ENCODE measurements around the gene APBA2.

Gene APBA2

DNA sequence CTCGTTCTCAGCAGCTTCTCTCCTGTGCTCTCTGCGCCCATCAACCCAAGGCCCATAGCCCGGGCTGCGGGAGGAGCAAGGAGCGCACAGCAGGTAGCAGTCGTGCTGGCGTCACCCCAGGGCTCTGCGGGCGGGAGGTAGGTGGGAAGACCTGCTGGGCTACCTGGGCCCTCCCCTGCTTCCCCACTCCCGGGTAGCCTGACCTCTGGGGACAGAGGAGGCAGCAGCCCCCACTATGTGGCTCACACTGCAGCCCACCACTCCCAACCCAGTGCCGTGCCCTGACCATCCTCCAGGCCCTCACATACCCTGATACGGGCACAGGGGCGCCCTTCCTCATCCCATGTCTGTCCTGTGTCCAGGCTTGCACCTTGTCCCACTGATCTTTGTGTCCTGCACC is 212.9 kb downstream of the APBA2 start:
- Histone ChIP-seq H3K79me2 (ENCODE audit: low read length) (no peaks in the 10 kb centered on the region), H2AFZ (ENCODE audit: low read length) (no peak overlapping the region), H3K27me3 (replicated peaks; ENCODE audit: insufficient read depth, low read length) (no peaks in the 10 kb centered on the region), H3F3A (ENCODE audit: insufficient read depth, low read length) (no peaks in the 10 kb centered on the region), H3K4me2 (ENCODE audit: low read depth, low read length) (no peak overlapping the region), H3K9me3 (replicated peaks; ENCODE audit: insufficient read depth, low read length) (no peaks in the 10 kb centered on the region), H3K4me1 (ENCODE audit: low read length) (no peaks in the 10 kb centered on the region), H3K27ac (ENCODE audit: low read length) (no peak overlapping the region), H3K9me2 (replicated peaks; ENCODE audit: insufficient read depth, low read length) (no peaks in the 10 kb centered on the region), H3K4me3 (ENCODE audit: low read length) (no peak overlapping the region), H3K36me3 (replicated peaks; ENCODE audit: insufficient read depth, low read length) (no peaks in the 10 kb centered on the region), H3K9ac (ENCODE audit: low read length) (no peak overlapping the region), H4K20me1 (ENCODE audit: insufficient read depth, low read length) (no peaks in the 10 kb centered on the region)
- DNase-seq = no peak
- TF ChIP-seq, protein P1, sequence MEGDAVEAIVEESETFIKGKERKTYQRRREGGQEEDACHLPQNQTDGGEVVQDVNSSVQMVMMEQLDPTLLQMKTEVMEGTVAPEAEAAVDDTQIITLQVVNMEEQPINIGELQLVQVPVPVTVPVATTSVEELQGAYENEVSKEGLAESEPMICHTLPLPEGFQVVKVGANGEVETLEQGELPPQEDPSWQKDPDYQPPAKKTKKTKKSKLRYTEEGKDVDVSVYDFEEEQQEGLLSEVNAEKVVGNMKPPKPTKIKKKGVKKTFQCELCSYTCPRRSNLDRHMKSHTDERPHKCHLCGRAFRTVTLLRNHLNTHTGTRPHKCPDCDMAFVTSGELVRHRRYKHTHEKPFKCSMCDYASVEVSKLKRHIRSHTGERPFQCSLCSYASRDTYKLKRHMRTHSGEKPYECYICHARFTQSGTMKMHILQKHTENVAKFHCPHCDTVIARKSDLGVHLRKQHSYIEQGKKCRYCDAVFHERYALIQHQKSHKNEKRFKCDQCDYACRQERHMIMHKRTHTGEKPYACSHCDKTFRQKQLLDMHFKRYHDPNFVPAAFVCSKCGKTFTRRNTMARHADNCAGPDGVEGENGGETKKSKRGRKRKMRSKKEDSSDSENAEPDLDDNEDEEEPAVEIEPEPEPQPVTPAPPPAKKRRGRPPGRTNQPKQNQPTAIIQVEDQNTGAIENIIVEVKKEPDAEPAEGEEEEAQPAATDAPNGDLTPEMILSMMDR (IDR thresholded peaks at IDR 0.05; ENCODE audit: low read length) = no peak
- TF ChIP-seq EZH2 (optimal IDR thresholded peaks at IDR 0.05; ENCODE audit: low read depth, low read length) (no peak), EZH2phosphoT487 (IDR thresholded peaks at IDR 0.05; ENCODE audit: low read length) (no peak)

DNA sequence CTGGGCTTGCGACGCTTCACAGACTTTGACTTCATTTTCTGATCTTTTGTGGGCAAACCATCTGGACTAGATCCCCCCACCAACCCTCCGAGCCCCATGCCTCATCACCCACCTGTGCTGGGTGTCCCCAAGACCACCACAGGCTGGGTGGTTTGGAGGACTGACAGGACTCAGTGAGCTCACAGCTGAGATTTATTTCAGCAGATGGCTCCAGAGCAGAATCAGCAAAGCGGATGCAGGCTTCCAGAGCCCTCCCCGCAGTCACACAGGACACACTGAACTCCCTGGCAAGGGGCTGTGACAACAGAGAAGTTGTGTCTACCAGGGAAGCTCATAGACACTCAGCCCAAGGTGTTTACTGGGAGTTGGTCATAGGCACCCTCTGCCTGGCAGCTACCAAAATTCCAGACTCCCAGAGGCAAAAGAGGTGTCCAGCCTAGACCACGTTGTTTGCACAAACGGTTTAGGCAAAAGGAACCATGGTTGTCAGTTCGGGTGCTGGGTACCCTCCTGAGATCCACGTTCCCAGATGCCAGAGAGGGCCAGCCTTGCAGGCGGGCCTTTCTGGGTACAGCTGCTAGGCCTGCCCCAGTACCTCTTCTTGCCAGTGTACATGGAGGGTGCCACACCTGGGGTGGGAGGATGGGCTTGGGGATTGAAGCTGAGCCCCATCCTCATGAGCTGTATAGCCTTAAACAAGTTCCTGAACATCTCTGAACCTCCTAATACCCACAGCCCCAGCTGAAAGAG is 213.5 kb downstream of the APBA2 start:
- H3K27ac ChIP-seq (ENCODE audit: low read length) = no peak overlapping the region
- no peaks in the 10 kb centered on the region for H3K9me3 ChIP-seq (replicated peaks; ENCODE audit: insufficient read depth, low read length)
- H3K4me1 ChIP-seq (ENCODE audit: low read length) = no peaks in the 10 kb centered on the region
- H3K79me2 ChIP-seq (ENCODE audit: low read length) = no peaks in the 10 kb centered on the region
- no peak overlapping the region for H3K4me2 ChIP-seq (ENCODE audit: low read depth, low read length)
- H3K9me2 ChIP-seq (replicated peaks; ENCODE audit: insufficient read depth, low read length) = no peaks in the 10 kb centered on the region
- no peaks in the 10 kb centered on the region for H4K20me1 ChIP-seq (ENCODE audit: insufficient read depth, low read length)
- TF ChIP-seq EZH2phosphoT487 (IDR thresholded peaks at IDR 0.05; ENCODE audit: low read length) (no peak), EZH2 (optimal IDR thresholded peaks at IDR 0.05; ENCODE audit: low read depth, low read length) (no peak)
- TF ChIP-seq, protein P1 (IDR thresholded peaks at IDR 0.05; ENCODE audit: low read length) = no peak
- no peaks in the 10 kb centered on the region for H3K27me3 ChIP-seq (replicated peaks; ENCODE audit: insufficient read depth, low read length)
- no peak overlapping the region for H2AFZ ChIP-seq (ENCODE audit: low read length)
- DNase-seq = no peak
- no peak overlapping the region for H3K4me3 ChIP-seq (ENCODE audit: low read length)
- H3K9ac ChIP-seq (ENCODE audit: low read length) = no peak overlapping the region
- H3F3A ChIP-seq (ENCODE audit: insufficient read depth, low read length) = no peaks in the 10 kb centered on the region
- no peaks in the 10 kb centered on the region for H3K36me3 ChIP-seq (replicated peaks; ENCODE audit: insufficient read depth, low read length)

DNA sequence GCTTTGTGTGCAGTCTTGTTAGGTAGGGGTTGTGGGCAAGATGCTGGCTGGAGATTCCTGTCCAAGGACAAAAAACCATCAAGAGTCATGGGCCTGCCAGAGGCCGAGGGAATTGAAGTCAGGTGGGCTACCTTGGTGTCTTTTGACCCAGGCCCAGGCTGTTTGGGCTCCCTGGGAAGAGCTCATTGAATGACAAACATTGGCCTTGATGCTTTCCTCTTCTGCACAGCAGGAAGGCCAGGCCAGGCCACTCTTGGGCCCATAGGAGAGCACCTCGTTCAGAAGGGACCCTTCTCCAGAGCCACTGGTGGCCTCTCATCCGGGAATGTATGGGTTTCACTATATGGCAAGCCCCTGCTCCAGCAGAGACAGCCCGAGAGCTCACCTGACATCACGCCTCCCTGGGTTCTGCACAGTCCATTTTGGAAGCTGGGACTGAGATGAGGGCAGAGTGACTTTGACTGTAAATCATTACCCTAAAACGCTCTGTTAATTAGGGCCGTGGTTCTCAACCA is 214.8 kb downstream of the APBA2 start:
- TF ChIP-seq, protein P1 (IDR thresholded peaks at IDR 0.05; ENCODE audit: low read length) = no peak
- TF ChIP-seq EZH2phosphoT487 (IDR thresholded peaks at IDR 0.05; ENCODE audit: low read length) (no peak), EZH2 (optimal IDR thresholded peaks at IDR 0.05; ENCODE audit: low read depth, low read length) (no peak)
- no peak for DNase-seq

More for the DNA sequence above, 214.8 kb downstream of the APBA2 start:
- Histone ChIP-seq H4K20me1 (ENCODE audit: insufficient read depth, low read length) (no peaks in the 10 kb centered on the region), H3K27me3 (replicated peaks; ENCODE audit: insufficient read depth, low read length) (no peaks in the 10 kb centered on the region), H3K9me2 (replicated peaks; ENCODE audit: insufficient read depth, low read length) (no peaks in the 10 kb centered on the region), H3K36me3 (replicated peaks; ENCODE audit: insufficient read depth, low read length) (no peaks in the 10 kb centered on the region), H3K79me2 (ENCODE audit: low read length) (no peaks in the 10 kb centered on the region), H3K27ac (ENCODE audit: low read length) (no peak overlapping the region), H3K4me3 (ENCODE audit: low read length) (no peak overlapping the region), H2AFZ (ENCODE audit: low read length) (no peak overlapping the region), H3F3A (ENCODE audit: insufficient read depth, low read length) (no peaks in the 10 kb centered on the region), H3K9ac (ENCODE audit: low read length) (no peak overlapping the region), H3K4me2 (ENCODE audit: low read depth, low read length) (no peak overlapping the region), H3K9me3 (replicated peaks; ENCODE audit: insufficient read depth, low read length) (no peaks in the 10 kb centered on the region), H3K4me1 (ENCODE audit: low read length) (no peaks in the 10 kb centered on the region)

All from MM.1S (cell line).